Measurements from ENCODE around the gene E4F1. TPM values are rescaled to one million over a fixed set of nuclear protein-coding genes. Genes with fewer than 3 reads are reported as not detected.

Gene E4F1
- total and polyA plus RNA-seq, 4 donors: 4.4 to 19.1 (median 13.7) TPM

GRCh38 chr16:2211923-2212347, 11.5 kb upstream of the E4F1 start:
- DNase-seq (ENCODE audit: low spot score): no peak
- no peaks in the 10 kb centered on the region for H3K27me3 ChIP-seq (ENCODE audit: control insufficient read depth in 4 of 4, insufficient read depth in 4 of 4, low read length in 3 of 4)
- TF ChIP-seq CTCF (IDR thresholded peaks at IDR 0.05; ENCODE audit: low read depth, low read length, missing input control) (no peak), ZBTB33 (IDR thresholded peaks at IDR 0.05) (no peak), NR2F2 (IDR thresholded peaks at IDR 0.05) (no peak), FOXA1 (IDR thresholded peaks at IDR 0.05) (no peak), RAD21 (IDR thresholded peaks at IDR 0.05) (no peak), TAF1 (conservative IDR thresholded peaks at IDR 0.05) (no peak), ATF3 (IDR thresholded peaks at IDR 0.05) (no peak)
- no peaks in the 10 kb centered on the region for H3K9me3 ChIP-seq (ENCODE audit: control insufficient read depth in 4 of 4, low read length in 3 of 4)
- H3K9ac ChIP-seq (ENCODE audit: low read depth in 1 of 2, low read length in 2 of 2): no peak overlapping the region
- peaks cover 5 to 25% (median 19%) of the 10 kb centered on the region in 4 donors for H3K4me1 ChIP-seq (ENCODE audit: control insufficient read depth in 4 of 4, insufficient read depth in 4 of 4, low read length in 3 of 4)
- 90% methylated on average over 11 of the region's 11 CpGs for WGBS
- no peak overlapping the region for H3K4me3 ChIP-seq (ENCODE audit: low read depth in 1 of 3, low read length in 3 of 3)
- H3K36me3 ChIP-seq (ENCODE audit: control insufficient read depth in 4 of 4, insufficient read depth in 3 of 4, low read depth in 1 of 4, low read length in 3 of 4): peaks cover 0 to 24% (median 6%) of the 10 kb centered on the region in 4 donors
- no peak overlapping the region for H3K27ac ChIP-seq (ENCODE audit: low read depth in 1 of 2, low read length in 2 of 2)

GRCh38 chr16:2212362-2213324, 10.7 kb upstream of the E4F1 start:
- 78% methylated on average over 19 of the region's 19 CpGs for WGBS

More at GRCh38 chr16:2212362-2213324, 10.7 kb upstream of the E4F1 start:
- no peak overlapping the region for H3K27ac ChIP-seq (ENCODE audit: low read depth in 1 of 2, low read length in 2 of 2)
- H3K36me3 ChIP-seq (ENCODE audit: control insufficient read depth in 4 of 4, insufficient read depth in 3 of 4, low read depth in 1 of 4, low read length in 3 of 4): peaks cover 0 to 17% (median 6%) of the 10 kb centered on the region in 4 donors
- no peaks in the 10 kb centered on the region for H3K27me3 ChIP-seq (ENCODE audit: control insufficient read depth in 4 of 4, insufficient read depth in 4 of 4, low read length in 3 of 4)
- no peak overlapping the region for H3K4me3 ChIP-seq (ENCODE audit: low read depth in 1 of 3, low read length in 3 of 3)
- H3K9me3 ChIP-seq (ENCODE audit: control insufficient read depth in 4 of 4, low read length in 3 of 4): no peaks in the 10 kb centered on the region
- DNase-seq (ENCODE audit: low spot score): no peak
- H3K9ac ChIP-seq (ENCODE audit: low read depth in 1 of 2, low read length in 2 of 2): no peak overlapping the region
- peaks cover 5 to 24% (median 19%) of the 10 kb centered on the region in 4 donors for H3K4me1 ChIP-seq (ENCODE audit: control insufficient read depth in 4 of 4, insufficient read depth in 4 of 4, low read length in 3 of 4)
- TF ChIP-seq RXRA (IDR thresholded peaks at IDR 0.05): no peak
- no peak for TF ChIP-seq FOXA1 (IDR thresholded peaks at IDR 0.05)
- TF ChIP-seq ATF3 (IDR thresholded peaks at IDR 0.05): no peak
- no peak for TF ChIP-seq ZBTB33 (IDR thresholded peaks at IDR 0.05)
- TF ChIP-seq YY1 (IDR thresholded peaks at IDR 0.05): no peak
- TF ChIP-seq RAD21 (IDR thresholded peaks at IDR 0.05): no peak
- TF ChIP-seq GABPA (IDR thresholded peaks at IDR 0.05 in 1 of 2, conservative IDR thresholded peaks at IDR 0.05 in 1 of 2): no peak
- no peak for TF ChIP-seq NR2F2 (IDR thresholded peaks at IDR 0.05)
- TF ChIP-seq SP1 (IDR thresholded peaks at IDR 0.05): no peak
- TF ChIP-seq TAF1 (conservative IDR thresholded peaks at IDR 0.05): no peak
- no peak for TF ChIP-seq CTCF (IDR thresholded peaks at IDR 0.05; ENCODE audit: low read depth, low read length, missing input control)
- TF ChIP-seq EGR1 (IDR thresholded peaks at IDR 0.05; ENCODE audit: low read depth in 2 of 2): no peak
- TF ChIP-seq HNF4A (conservative IDR thresholded peaks at IDR 0.05): no peak
